Fibroblast of lung (primary cell): ENCODE data around the gene STK16.

ENCODE experiments used
- CTCF ChIP-seq, 2 donors: IDR thresholded peaks in 1 of 2; conservative IDR thresholded peaks in 1 of 2; 1 replicate in 1 of 2; 2 replicates in 1 of 2; pipeline ENCODE4 v1.5.1; 2011 to 2012; ENCODE audit warnings: low read length in 2 of 2, control low read depth in 1 of 2, inconsistent platforms in 1 of 2, low read depth in 1 of 2, mild to moderate bottlenecking in 1 of 2
- EZH2 ChIP-seq: IDR thresholded peaks from 2 replicates; pipeline ENCODE4 v1.5.1; 2012; ENCODE audit warnings: low read length, control low read depth, mild to moderate bottlenecking; ENCODE audit errors: missing control alignments

- TF ChIP-seq CTCF (conservative IDR thresholded peaks at IDR 0.05 in 1 of 2, IDR thresholded peaks at IDR 0.05 in 1 of 2; ENCODE audit: low read depth in 1 of 2, low read length in 2 of 2) (no peak), EZH2 (no peak)
Observed at GRCh38 chr2:219270055-219270372, 24.7 kb downstream of the STK16 start.
